Astrocyte of the cerebellum (primary cell): ENCODE data around the gene CXCR4.

Source experiments
- DNase-seq: peaks from one replicate; pipeline ENCODE4 v3.0.0-alpha.2; 2011; ENCODE audit warnings: low read depth
- H3K4me3 ChIP-seq: 2 replicates; pipeline ENCODE4 v1.5.1; 2011; ENCODE audit warnings: mild to moderate bottlenecking, low read depth, low read length, moderate library complexity
- in situ Hi-C: cut with HindIII; loops from 2 replicates; pipeline ENCODE4 v1.10.0; 2017; ENCODE audit warnings: low sequenced_read_pairs
- TF ChIP-seq, protein P1 (sequence below): IDR thresholded peaks from 2 replicates; pipeline ENCODE4 v1.5.1; 2012; ENCODE audit warnings: low read length, low read depth, moderate library complexity, mild to moderate bottlenecking; ENCODE audit errors: missing control alignments

Gene CXCR4

DNA sequence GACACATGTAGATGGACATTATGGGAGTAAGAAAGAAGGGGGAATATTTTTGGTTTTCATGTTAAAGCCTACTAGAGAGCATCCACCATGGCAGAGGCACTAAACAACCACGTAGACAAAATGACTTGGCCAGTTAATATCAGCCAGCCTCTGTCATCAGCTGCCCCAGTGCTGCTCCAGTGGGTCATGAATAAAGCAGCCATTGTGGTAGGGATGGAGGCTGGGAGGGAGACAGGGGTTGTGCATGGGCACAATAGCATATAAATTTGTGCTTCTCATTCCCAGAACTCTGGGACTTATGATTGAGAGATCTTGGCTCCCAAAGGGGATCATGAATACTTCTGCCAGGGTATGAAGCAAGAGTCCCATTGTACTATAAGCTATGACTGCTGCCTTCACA lies 31.1 kb upstream of the CXCR4 start:
- TF ChIP-seq, protein P1, sequence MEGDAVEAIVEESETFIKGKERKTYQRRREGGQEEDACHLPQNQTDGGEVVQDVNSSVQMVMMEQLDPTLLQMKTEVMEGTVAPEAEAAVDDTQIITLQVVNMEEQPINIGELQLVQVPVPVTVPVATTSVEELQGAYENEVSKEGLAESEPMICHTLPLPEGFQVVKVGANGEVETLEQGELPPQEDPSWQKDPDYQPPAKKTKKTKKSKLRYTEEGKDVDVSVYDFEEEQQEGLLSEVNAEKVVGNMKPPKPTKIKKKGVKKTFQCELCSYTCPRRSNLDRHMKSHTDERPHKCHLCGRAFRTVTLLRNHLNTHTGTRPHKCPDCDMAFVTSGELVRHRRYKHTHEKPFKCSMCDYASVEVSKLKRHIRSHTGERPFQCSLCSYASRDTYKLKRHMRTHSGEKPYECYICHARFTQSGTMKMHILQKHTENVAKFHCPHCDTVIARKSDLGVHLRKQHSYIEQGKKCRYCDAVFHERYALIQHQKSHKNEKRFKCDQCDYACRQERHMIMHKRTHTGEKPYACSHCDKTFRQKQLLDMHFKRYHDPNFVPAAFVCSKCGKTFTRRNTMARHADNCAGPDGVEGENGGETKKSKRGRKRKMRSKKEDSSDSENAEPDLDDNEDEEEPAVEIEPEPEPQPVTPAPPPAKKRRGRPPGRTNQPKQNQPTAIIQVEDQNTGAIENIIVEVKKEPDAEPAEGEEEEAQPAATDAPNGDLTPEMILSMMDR: no peak
- in situ Hi-C loops: no loop called here
- DNase-seq: no peak
- no peak overlapping the region for H3K4me3 ChIP-seq

DNA sequence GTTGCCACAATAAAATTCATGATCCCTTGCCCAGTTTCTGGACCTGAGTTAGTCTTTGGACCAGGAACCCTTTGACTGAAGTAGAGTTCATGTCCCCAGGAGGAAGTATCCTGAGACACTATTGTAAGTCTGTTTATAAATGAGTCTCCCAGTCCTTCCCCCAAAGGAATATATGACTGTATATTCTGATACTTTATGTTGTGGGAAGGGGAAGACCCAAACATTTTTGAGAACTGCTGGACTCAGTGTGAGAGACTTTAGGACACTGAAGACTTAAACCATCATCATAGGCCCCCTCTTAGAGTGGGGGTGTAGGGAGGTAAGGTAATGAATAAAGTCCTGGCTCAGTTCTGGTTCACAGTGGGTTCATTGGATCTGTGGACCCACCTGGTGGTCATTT lies 28.6 kb upstream of the CXCR4 start:
- H3K4me3 ChIP-seq: no peak overlapping the region
- in situ Hi-C loops: no loop called here
- TF ChIP-seq, protein P1: no peak
- DNase-seq: no peak

DNA sequence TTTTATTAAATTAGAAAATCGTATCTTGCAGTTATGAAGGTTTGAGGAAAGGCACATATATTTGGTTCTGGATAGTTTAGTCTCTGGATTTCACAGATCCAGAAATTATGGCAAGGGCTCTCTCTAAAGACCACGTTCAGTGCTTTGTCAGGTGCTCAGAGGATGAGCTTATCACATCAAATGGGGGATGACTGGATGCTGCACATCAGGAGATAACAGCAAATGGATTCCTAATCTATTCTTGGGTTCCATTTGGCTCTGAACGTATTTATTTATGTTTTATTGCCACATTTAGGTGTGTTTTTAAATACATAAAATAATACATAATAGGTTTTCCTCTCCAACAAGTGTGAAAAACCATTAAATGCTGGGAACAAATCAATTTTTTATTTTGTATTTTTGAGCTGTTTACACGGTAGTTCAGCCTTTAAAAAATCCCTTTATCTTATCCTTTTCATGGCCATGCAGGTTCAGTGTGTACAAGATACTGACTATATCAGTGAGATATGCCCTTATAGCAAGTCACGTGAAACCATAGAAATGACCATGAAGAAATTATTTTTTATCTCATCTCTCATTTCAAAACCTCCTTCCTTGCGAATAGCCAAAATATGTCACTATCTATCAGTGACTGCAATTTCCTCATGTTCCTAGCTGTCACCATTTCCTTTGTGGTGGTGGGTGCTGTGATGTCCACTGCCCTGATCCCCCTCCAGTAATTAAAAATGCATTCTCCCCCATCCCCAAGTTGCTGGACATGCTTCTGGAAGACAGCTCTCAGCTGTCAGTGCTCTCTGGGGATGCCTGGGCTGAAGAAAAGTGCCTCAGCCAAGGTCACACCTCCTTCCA lies 25.9 kb upstream of the CXCR4 start:
- TF ChIP-seq, protein P1: no peak
- in situ Hi-C loops: no loop called here
- H3K4me3 ChIP-seq: no peak overlapping the region
- DNase-seq: no peak

DNA sequence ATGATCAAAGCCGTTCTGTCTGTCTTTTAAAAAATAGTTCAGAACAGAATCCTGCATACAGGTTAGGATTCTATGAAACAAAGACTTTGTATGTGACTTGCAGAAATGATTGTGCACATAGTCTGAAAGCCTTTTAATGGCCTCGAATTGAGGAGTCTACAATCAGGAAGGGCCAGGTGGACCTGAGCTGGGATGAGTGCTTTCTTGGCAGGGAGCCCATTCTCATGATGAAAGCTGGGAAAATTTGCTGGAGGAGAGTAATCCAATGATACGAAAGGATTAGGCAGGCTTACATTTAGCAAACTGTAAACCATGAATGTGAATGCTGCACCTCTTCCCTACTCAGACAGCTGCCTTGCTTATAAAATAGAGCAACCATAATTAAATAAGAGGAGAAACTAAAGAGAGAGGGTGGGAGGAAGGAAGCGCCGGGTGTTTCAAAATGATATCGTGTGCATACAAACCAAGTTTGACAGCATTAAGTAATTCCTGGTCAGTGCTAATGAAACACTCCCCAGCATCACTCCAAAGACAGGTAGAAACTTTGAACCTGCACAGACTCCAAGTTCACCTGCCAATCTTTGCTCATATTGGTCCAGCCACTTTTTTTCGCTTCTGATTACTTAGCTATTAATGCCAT lies 23.7 kb upstream of the CXCR4 start:
- TF ChIP-seq, protein P1: no peak
- in situ Hi-C loops: no loop called here
- no peak for DNase-seq
- H3K4me3 ChIP-seq: no peak overlapping the region

DNA sequence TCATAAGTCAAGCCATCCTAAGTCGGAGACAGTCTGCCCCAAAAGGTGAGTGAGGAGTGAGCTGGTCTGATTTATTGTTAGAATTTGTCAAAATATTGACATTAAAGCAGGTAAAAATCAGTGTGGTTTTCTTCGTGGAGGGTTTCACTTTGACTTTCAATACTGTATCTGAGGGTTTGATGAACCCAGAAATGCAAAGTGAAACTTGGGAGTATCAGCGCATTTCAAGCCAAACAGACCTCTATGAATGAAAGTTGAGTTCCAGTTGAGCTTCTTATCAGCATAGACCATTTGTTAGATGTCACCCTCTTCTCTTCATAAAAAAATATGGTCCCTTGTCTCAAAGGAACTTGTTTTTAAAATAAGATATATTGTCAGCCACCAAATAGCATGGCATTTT lies 21.7 kb upstream of the CXCR4 start:
- H3K4me3 ChIP-seq: no peak overlapping the region
- TF ChIP-seq, protein P1: no peak
- in situ Hi-C loops: no loop called here
- no peak for DNase-seq

DNA sequence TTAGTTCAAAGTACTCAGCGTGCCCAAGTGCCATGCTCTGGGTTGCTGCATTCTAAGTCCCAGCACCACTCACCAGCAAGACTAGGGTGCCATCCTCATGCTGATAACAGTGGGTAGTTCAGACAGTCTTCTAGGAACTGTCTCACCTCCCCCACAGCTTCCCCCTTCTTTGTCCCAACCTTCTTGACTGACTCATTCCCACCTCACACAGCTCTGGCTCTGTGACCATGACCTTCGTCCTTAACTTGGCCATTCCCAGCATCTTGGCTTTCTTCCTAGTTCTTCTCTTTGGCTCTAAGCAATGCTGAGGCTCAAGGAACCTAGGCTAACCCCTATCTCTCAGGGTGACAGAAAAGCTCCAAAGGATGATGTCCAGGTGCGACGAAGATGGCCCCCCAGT lies 20.0 kb upstream of the CXCR4 start:
- TF ChIP-seq, protein P1: no peak
- H3K4me3 ChIP-seq: no peak overlapping the region
- no peak for DNase-seq
- in situ Hi-C loops: no loop called here
